CD4-positive, alpha-beta T cell (primary cell): ENCODE data around the gene ATP11A. TPM values are rescaled to one million over a fixed set of nuclear protein-coding genes. Genes with fewer than 3 reads are reported as not detected.

ENCODE experiments used
- ATAC-seq: fragments of 200-7000 bp; cut with Tn5 transposase; one replicate; pipeline ENCODE4 v1.10.0; 2022; ENCODE audit warnings: mild to moderate bottlenecking; ENCODE audit not compliant: poor library complexity
- CTCF ChIA-PET: fragments of 350-600 bp; sonication (Branson Sonifier 250); formaldehyde crosslinking; loops from one replicate; lab custom pipeline; 2021; ENCODE audit warnings: antibody characterized with exemption, inconsistent platforms; lab: Charles Lee
- POLR2A ChIA-PET: fragments of 350-600 bp; sonication (Branson Sonifier 250); formaldehyde crosslinking; loops from one replicate; lab custom pipeline; 2021; ENCODE audit warnings: antibody characterized with exemption, inconsistent platforms; lab: Charles Lee
- DNase-seq, 14 experiments: peaks; one replicate each; pipeline ENCODE4 v3.0.0-alpha.2; 2013 to 2020; ENCODE audit warnings: mixed read lengths in 2 of 14
- H3K27ac ChIP-seq, 2 donors: one replicate each; pipeline versions ENCODE4 v1.5.1 to v1.7.0; 2013; ENCODE audit warnings: low read length in 2 of 2, low read depth in 1 of 2, mild to moderate bottlenecking in 1 of 2
- H3K27me3 ChIP-seq, 2 experiments: 1 replicate in 1 of 2; 2 replicates in 1 of 2; pipeline versions ENCODE4 v1.6.1 to v1.7.0; 2013; ENCODE audit warnings: low read length in 2 of 2, control low read depth in 1 of 2, mild to moderate bottlenecking in 1 of 2, moderate library complexity in 1 of 2; ENCODE audit not compliant: insufficient read depth in 2 of 2, control insufficient read depth in 1 of 2
- H3K36me3 ChIP-seq: one replicate; pipeline ENCODE4 v1.6.1; 2013; ENCODE audit warnings: low read length, control low read depth; ENCODE audit not compliant: insufficient read depth
- H3K4me1 ChIP-seq: one replicate; pipeline ENCODE4 v1.6.1; 2013; ENCODE audit warnings: low read length, control low read depth; ENCODE audit not compliant: insufficient read depth
- H3K4me3 ChIP-seq: one replicate; pipeline ENCODE4 v1.5.1; 2013; ENCODE audit warnings: mild to moderate bottlenecking, low read length, moderate library complexity
- H3K9me3 ChIP-seq, 2 experiments: 1 replicate in 1 of 2; 2 replicates in 1 of 2; pipeline versions ENCODE4 v1.6.1 to v1.7.0; 2013; ENCODE audit warnings: low read length in 2 of 2, mild to moderate bottlenecking in 2 of 2, control low read depth in 1 of 2, moderate library complexity in 1 of 2; ENCODE audit not compliant: control insufficient read depth in 1 of 2, insufficient read depth in 1 of 2
- H3K27ac Mint-ChIP-seq: one replicate; pipeline ENCODE4 v1.8.0; 2020; ENCODE audit warnings: mixed read lengths
- H3K27me3 Mint-ChIP-seq: one replicate; pipeline ENCODE4 v1.8.0; 2021; ENCODE audit warnings: mixed read lengths
- H3K36me3 Mint-ChIP-seq: one replicate; pipeline ENCODE4 v1.8.0; 2021; ENCODE audit warnings: low read depth, mixed read lengths
- H3K4me1 Mint-ChIP-seq: one replicate; pipeline ENCODE4 v1.8.0; 2021; ENCODE audit warnings: low read depth, mixed read lengths
- H3K4me3 Mint-ChIP-seq: one replicate; pipeline ENCODE4 v1.8.0; 2020; ENCODE audit warnings: mild to moderate bottlenecking, mixed read lengths
- H3K9me3 Mint-ChIP-seq: one replicate; pipeline ENCODE4 v1.8.0; 2020; ENCODE audit warnings: mixed read lengths
- CTCF ChIP-seq: fragments of 200-600 bp; IDR thresholded peaks from one replicate; pipeline ENCODE4 v1.8.0; 2022; ENCODE audit warnings: antibody characterized with exemption, mild to moderate bottlenecking
- intact Hi-C, 2 experiments: fragments of 100-400 bp; cut with DNase I in 1 of 2; cut with micrococcal nuclease in 1 of 2; formaldehyde crosslinking; loops; one replicate each; pipeline versions ENCODE4 v1.15.1 to v1.9.0; 2023 to 2025; cut with DNase I, micrococcal nuclease
- total RNA-seq, 174 experiments: library from RNA in 2 of 174; stranded (reverse) in 2 of 174; gene quantifications; one replicate each; pipeline ENCODE4 v1.2.3 and lab custom pipeline; 2021 to 2026

ATP11A gene
- total RNA-seq, 2 experiments from 2014 or later, result 56.7 to 66.8 TPM

GRCh38 chr13:112648101-112648500 is 41.7 kb upstream of the ATP11A start:
- no peaks in the 10 kb centered on the region for H3K27me3 Mint-ChIP-seq
- Histone ChIP-seq H3K4me3 (no peak overlapping the region), H3K27ac (no peak overlapping the region), H3K27me3 (no peaks in the 10 kb centered on the region), H3K4me1 (no peaks in the 10 kb centered on the region), H3K36me3 (no peaks in the 10 kb centered on the region), H3K9me3 (no peaks in the 10 kb centered on the region)
- no peaks in the 10 kb centered on the region for H3K9me3 Mint-ChIP-seq
- no peak overlapping the region for H3K4me3 Mint-ChIP-seq
- CTCF ChIA-PET, result no interaction called here
- no peaks in the 10 kb centered on the region for H3K36me3 Mint-ChIP-seq
- POLR2A ChIA-PET, result no interaction called here
- DNase-seq, result no peak
- intact Hi-C loops, result loop anchor here in 1 of 2 experiments (10.0 kb wide), 1 partner anchor 167 kb away; no protein-coding TSS in a partner anchor
- no peaks in the 10 kb centered on the region for H3K4me1 Mint-ChIP-seq
- no peak for TF ChIP-seq CTCF
- ATAC-seq, result no peak
- no peak overlapping the region for H3K27ac Mint-ChIP-seq

GRCh38 chr13:112648966-112649690 is 40.7 kb upstream of the ATP11A start:
- Histone ChIP-seq H3K27me3 (no peaks in the 10 kb centered on the region), H3K36me3 (no peaks in the 10 kb centered on the region), H3K4me3 (no peak overlapping the region), H3K27ac (no peak overlapping the region), H3K4me1 (no peaks in the 10 kb centered on the region), H3K9me3 (no peaks in the 10 kb centered on the region)
- Mint-ChIP-seq H3K4me1 (no peaks in the 10 kb centered on the region), H3K36me3 (no peaks in the 10 kb centered on the region), H3K4me3 (no peak overlapping the region), H3K27me3 (no peaks in the 10 kb centered on the region), H3K27ac (no peak overlapping the region), H3K9me3 (no peaks in the 10 kb centered on the region)
- DNase-seq (no peak), ATAC-seq (no peak)
- ChIA-PET CTCF (no interaction called here), POLR2A (no interaction called here)
- intact Hi-C loops, result loop anchor here in 1 of 2 experiments (10.0 kb wide), 1 partner anchor 166 kb away; no protein-coding TSS in a partner anchor
- no peak for TF ChIP-seq CTCF

GRCh38 chr13:112651311-112651710 is 38.5 kb upstream of the ATP11A start:
- no peak for TF ChIP-seq CTCF
- POLR2A ChIA-PET, result no interaction called here
- Mint-ChIP-seq H3K4me3 (no peak overlapping the region), H3K27ac (no peak overlapping the region), H3K4me1 (no peaks in the 10 kb centered on the region), H3K36me3 (no peaks in the 10 kb centered on the region), H3K9me3 (no peaks in the 10 kb centered on the region), H3K27me3 (no peaks in the 10 kb centered on the region)
- H3K4me1 ChIP-seq, result no peaks in the 10 kb centered on the region
- no peaks in the 10 kb centered on the region for H3K36me3 ChIP-seq
- H3K9me3 ChIP-seq, result no peaks in the 10 kb centered on the region
- intact Hi-C loops, result no loop called here
- CTCF ChIA-PET, result no interaction called here
- H3K4me3 ChIP-seq, result no peak overlapping the region
- DNase-seq (no peak), ATAC-seq (no peak)
- H3K27me3 ChIP-seq, result no peaks in the 10 kb centered on the region
- no peak overlapping the region for H3K27ac ChIP-seq
